ENCODE measurements around the gene CHRNG. TPM values are rescaled to one million over a fixed set of nuclear protein-coding genes. Genes with fewer than 3 reads are reported as not detected.

CHRNG gene, protein sequence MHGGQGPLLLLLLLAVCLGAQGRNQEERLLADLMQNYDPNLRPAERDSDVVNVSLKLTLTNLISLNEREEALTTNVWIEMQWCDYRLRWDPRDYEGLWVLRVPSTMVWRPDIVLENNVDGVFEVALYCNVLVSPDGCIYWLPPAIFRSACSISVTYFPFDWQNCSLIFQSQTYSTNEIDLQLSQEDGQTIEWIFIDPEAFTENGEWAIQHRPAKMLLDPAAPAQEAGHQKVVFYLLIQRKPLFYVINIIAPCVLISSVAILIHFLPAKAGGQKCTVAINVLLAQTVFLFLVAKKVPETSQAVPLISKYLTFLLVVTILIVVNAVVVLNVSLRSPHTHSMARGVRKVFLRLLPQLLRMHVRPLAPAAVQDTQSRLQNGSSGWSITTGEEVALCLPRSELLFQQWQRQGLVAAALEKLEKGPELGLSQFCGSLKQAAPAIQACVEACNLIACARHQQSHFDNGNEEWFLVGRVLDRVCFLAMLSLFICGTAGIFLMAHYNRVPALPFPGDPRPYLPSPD
- not detected for polyA plus RNA-seq (2012; ENCODE audit: low read depth, missing spikeins)

DNA sequence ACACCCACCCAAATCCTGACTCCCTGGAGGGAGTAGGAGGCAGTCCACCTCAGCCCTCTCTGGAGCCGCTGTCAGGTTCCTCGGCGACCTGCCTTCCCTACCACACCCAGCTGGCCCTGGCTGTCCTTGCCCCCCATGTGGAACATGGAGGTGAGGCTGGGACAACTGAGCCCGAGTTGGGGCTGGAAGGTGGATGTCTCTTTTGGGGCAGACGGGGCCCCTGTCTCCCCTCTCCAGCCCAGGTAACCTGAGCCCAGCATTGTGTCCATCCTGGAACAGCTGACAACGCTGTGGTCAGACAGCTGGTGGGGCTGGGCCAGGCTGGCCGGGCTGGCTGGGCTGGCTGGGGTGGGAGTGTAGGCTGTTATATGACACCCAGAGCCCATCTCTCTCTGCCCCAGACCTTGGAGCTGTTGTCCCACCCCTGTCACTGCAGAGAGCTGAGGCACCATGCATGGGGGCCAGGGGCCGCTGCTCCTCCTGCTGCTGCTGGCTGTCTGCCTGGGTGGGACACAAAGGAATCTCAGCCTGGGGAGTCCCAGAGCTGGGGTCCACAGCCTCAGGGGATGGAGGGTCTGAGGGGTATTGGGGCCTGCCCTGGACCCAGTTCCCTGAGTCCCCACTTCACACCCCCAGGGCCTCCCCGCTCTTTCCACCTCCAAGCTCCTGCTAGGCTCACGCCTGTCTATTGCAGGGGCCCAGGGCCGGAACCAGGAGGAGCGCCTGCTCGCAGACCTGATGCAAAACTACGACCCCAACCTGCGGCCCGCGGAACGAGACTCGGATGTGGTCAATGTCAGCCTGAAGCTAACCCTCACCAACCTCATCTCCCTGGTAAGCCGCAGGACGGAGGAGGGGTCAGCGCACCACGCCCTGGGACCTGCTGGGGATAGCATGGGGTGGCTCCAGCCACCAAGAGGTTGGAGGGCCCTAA is at the start of gene CHRNG:
Gene CHRNG (plus strand): TSS at position 395 of the 934 bp plus-strand sequence. CDS start 56 bp downstream, at position 451.
- DNase-seq (ENCODE audit: insufficient read length, low spot score): no peak
- TF ChIP-seq SPI1 (IDR thresholded peaks at IDR 0.05; ENCODE audit: low read depth, low read length) (no peak), POU2F2 (IDR thresholded peaks at IDR 0.05; ENCODE audit: low read depth, low read length) (no peak), POLR2A (IDR thresholded peaks at IDR 0.05; ENCODE audit: low read depth, low read length) (no peak), TAF1 (IDR thresholded peaks at IDR 0.05; ENCODE audit: low read depth, low read length) (no peak), PAX5 (IDR thresholded peaks at IDR 0.05; ENCODE audit: insufficient read depth, low read length, severe bottlenecking) (no peak), POLR2AphosphoS5 (IDR thresholded peaks at IDR 0.05; ENCODE audit: low read depth, low read length) (no peak)
- FAIRE-seq: no peak

DNA sequence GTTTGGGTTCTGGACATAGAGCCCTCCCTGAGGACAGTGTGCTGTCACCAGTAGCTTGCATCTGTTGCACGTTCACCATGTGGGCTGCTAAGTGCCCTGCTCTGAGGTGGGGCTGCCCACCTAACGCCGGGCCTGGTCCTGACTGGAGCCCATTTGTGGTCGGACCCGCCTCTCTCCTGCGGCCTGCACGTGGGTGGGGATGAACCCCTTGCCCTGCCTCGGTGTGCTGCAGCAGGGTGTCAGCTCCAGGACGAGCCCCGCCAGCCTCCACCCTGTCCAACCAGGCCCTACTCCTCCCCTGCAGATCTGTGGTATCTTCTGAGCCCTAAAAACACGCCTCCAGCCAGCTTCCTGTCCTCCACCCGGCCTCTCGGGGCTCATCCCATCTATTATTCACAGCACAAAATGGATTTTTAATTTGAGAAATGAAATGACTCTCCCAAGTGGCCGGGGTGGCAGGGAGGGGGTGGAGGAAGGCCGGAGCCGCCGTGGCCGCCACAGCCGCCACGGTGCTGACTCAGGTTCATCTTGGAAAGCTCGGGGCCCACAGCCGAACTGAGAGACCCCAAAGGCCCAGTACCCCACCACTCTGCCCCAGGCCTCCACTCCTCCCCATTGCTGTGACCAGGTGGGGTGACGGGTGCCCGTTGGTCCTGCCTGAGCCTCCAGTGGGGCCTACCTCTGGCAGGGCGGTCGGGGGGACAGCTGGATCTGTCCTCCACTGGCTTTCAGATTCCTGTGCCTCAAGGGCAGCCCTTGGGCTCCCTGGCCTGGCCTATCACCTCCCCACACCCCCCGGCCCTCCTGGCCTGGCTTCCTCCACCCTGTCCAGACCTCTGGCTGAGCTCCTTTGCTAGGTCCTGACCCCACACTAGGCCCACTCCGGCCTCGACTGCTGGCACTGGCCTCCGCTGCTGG is 49.0 kb upstream of the CHRNG start:
- FAIRE-seq: no peak
- no peak for DNase-seq (ENCODE audit: insufficient read length, low spot score)
- no peak for TF ChIP-seq POLR2AphosphoS5 (IDR thresholded peaks at IDR 0.05; ENCODE audit: low read depth, low read length)
- TF ChIP-seq POLR2A (IDR thresholded peaks at IDR 0.05; ENCODE audit: low read depth, low read length): no peak

DNA sequence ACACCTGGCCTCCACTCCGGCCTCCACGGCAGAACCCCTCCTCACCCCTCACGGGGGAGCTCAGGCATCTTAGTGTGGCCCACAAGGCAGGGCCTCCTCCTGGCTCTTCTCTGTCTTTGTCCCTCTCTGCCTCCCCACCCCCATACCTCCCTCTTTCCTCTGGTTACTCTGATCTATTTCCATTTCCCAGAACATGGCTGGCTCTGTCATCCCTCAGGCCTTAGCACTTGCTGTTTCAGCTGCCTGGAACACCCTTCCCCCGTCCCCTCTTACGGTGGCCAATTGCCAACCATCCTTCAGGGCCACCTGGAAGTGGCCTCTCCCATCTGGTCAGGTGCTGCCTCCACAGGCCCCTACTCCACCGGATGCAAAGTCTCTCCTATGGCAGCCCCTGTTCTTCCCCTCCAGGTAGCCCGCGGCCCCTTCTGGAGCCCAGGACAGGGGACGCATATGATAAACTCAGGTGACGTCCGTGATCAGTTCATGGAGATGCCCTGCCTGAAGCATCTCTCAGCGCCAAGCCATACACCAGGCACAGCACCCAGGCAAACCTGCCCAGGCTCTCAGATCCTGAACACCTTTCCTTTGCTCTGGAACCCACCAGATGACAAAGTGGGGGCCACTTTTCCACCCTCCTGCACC is 48.2 kb upstream of the CHRNG start:
- DNase-seq (ENCODE audit: insufficient read length, low spot score) (no peak), FAIRE-seq (no peak)
- TF ChIP-seq TAF1 (IDR thresholded peaks at IDR 0.05; ENCODE audit: low read depth, low read length): no peak

DNA sequence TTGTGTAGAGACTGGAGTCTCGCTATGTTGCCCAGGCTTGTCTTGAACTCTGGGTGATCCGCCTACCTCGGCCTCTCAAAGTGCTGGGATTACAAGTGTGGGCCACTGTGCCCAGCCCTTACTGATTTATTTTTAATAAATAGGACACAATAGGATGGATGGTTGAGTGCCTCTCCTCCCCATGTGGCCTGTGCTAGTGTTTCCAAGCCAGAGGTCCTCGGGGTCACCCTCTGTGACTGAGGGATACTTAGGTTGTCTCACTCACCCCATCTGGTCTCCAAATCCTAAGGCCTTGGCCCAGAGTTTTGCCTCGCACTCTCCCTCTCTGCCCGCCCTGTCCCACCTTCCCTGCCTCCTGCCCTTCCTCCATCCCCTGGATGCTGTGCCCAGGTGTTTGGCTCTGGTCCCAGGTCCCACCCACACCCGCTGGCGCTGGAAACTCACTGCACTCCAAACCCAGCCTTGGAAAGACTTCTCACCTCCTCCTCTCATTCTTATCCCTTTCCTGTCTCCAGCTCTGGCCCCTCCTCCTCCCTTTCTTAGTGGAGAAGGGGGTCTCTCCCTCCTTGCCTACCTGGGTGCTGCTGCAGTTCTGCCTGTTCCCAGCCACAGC is 47.1 kb upstream of the CHRNG start:
- DNase-seq (ENCODE audit: insufficient read length, low spot score): no peak

DNA sequence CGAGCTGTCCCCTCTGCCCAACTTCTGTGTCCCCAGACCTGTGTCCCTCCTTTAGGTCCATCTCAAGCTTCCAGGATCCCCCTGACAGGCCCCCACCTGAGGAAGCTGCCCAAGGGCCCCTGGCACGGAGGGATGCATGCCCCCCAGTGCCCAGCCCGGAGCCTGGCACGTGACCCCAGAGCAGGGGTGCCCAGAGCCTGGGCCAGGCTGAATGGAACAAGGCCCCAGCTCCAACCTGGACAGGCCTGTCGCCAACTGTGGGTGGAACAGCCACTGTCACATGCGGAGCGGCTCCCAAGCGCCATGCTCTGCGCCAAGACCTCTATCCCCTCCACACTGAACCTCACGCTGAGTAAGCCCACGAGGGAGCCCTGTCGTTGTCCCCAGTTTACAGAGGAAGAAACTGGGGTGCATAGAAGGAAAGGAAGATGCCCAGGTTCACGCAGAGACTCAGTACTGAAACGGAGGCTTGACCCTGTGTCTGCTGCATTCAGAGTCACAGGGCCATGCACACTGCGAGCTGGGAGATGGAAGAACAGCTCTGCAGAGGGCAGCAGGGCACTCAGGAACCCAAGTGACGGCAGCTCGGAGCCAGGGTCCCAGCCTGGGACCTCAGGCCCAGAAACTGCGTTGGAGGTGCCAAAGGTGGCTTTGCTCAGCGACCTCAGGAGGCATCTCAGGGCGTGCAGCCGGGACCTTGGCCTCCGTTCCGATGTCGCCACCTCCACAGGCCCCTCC is 46.4 kb upstream of the CHRNG start:
- no peak for TF ChIP-seq PAX5 (IDR thresholded peaks at IDR 0.05; ENCODE audit: insufficient read depth, low read length, severe bottlenecking)
- no peak for TF ChIP-seq TAF1 (IDR thresholded peaks at IDR 0.05; ENCODE audit: low read depth, low read length)
- TF ChIP-seq SPI1 (IDR thresholded peaks at IDR 0.05; ENCODE audit: low read depth, low read length): no peak
- TF ChIP-seq POLR2A (IDR thresholded peaks at IDR 0.05; ENCODE audit: low read depth, low read length): no peak
- no peak for TF ChIP-seq POLR2AphosphoS5 (IDR thresholded peaks at IDR 0.05; ENCODE audit: low read depth, low read length)
- TF ChIP-seq POU2F2 (IDR thresholded peaks at IDR 0.05; ENCODE audit: low read depth, low read length): no peak
- no peak for DNase-seq (ENCODE audit: insufficient read length, low spot score)
- no peak for FAIRE-seq

More for the DNA sequence above, 47.1 kb upstream of the CHRNG start:
- TF ChIP-seq POLR2AphosphoS5 (IDR thresholded peaks at IDR 0.05; ENCODE audit: low read depth, low read length) (no peak), POU2F2 (IDR thresholded peaks at IDR 0.05; ENCODE audit: low read depth, low read length) (no peak), SPI1 (IDR thresholded peaks at IDR 0.05; ENCODE audit: low read depth, low read length) (no peak), PAX5 (IDR thresholded peaks at IDR 0.05; ENCODE audit: insufficient read depth, low read length, severe bottlenecking) (no peak), TAF1 (IDR thresholded peaks at IDR 0.05; ENCODE audit: low read depth, low read length) (no peak), POLR2A (IDR thresholded peaks at IDR 0.05; ENCODE audit: low read depth, low read length) (no peak)
- FAIRE-seq: no peak

DNA sequence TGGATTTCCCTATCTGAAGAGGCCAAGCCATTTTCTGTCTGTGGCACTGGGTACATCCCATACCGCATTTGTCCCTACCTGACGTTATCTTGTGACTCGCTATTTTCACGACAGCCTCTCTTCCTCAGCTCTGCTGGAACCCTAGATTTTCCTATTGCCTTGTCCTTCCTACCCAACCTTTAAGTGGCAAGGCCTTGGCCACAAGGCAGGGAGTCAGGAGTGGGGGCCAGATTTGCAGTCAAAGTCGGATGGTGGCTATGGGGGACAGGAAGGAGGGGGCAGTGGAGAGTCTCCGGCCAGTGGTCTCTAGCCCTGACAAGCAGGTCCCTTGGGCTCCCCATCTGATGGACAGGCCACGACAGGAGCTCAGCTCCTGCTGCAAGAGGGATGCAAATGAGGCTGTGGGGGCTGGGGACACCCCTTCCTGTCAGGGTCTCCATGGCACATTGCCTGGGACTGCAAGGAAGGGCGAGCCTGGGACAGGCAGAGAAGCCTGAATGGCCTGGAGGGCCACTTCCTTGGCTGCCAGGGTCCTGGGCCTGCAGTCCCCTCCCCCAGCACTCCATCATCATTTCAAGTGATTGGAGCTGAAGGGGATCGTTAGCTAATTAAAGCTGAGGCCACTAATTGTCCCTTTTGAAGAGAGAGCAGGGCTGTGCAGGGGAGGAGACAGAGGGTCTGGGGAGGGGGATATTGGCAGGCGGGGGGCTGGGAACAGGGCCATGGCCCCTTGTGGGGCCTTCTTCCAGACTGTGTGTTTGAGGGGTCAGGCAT is 45.6 kb upstream of the CHRNG start:
- DNase-seq (ENCODE audit: insufficient read length, low spot score): no peak
- TF ChIP-seq POU2F2 (IDR thresholded peaks at IDR 0.05; ENCODE audit: low read depth, low read length): no peak
- no peak for TF ChIP-seq SPI1 (IDR thresholded peaks at IDR 0.05; ENCODE audit: low read depth, low read length)
- no peak for TF ChIP-seq TAF1 (IDR thresholded peaks at IDR 0.05; ENCODE audit: low read depth, low read length)
- no peak for TF ChIP-seq POLR2AphosphoS5 (IDR thresholded peaks at IDR 0.05; ENCODE audit: low read depth, low read length)
- TF ChIP-seq POLR2A (IDR thresholded peaks at IDR 0.05; ENCODE audit: low read depth, low read length): no peak
- FAIRE-seq: no peak

DNA sequence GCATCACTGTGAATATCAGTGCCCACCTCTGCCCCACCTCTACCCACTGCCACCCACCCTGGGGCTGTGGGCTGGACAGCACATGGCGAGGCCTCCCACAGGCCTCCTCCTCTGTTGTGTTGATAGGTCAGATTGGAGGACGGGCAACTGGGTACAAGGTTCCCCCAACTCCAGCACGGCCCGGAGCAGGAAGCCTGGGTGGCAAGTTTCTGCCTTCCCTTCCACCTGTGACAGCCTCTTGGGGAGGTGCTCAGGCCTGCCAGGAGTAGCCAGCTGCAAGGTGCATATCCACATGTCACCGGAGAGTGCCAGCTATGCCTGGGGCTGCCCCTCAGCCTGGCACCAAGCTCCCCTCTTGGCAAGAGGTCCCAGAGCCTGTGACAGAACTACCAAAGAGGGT is 45.0 kb upstream of the CHRNG start:
- DNase-seq (ENCODE audit: insufficient read length, low spot score) (no peak), FAIRE-seq (no peak)
- no peak for TF ChIP-seq POU2F2 (IDR thresholded peaks at IDR 0.05; ENCODE audit: low read depth, low read length)
- TF ChIP-seq SPI1 (IDR thresholded peaks at IDR 0.05; ENCODE audit: low read depth, low read length): no peak
- TF ChIP-seq PAX5 (IDR thresholded peaks at IDR 0.05; ENCODE audit: insufficient read depth, low read length, severe bottlenecking): no peak
- TF ChIP-seq POLR2A (IDR thresholded peaks at IDR 0.05; ENCODE audit: low read depth, low read length): no peak
- TF ChIP-seq TAF1 (IDR thresholded peaks at IDR 0.05; ENCODE audit: low read depth, low read length): no peak
- no peak for TF ChIP-seq POLR2AphosphoS5 (IDR thresholded peaks at IDR 0.05; ENCODE audit: low read depth, low read length)
